GM21786 (cell line): ENCODE data around the gene COX5B.

Experiments used
- ATAC-seq: cut with Tn5 transposase; IDR thresholded peaks from one replicate; pipeline ENCODE4 v1.9.1; 2021; ENCODE audit not compliant: unreplicated experiment

COX5B gene

DNA sequence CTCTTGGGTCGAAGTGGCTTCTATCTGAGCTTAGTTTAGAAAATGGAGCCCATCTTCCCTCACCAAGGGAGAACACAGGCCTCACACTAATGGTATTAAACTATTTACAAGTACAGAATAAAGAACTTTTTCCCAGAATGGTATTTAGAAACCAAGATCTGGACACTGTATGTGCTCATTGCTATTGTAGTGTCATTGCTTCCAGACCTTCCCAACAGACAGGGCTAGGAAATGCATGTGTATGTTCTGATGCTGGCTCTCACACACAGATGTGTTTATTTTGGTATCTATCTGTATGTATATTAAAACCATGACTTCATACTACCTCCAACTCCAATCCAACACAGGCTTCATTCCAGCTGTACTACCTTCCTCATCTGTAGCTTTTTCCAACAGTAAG is 8.0 kb downstream of the COX5B start:
- ATAC-seq = no peak

DNA sequence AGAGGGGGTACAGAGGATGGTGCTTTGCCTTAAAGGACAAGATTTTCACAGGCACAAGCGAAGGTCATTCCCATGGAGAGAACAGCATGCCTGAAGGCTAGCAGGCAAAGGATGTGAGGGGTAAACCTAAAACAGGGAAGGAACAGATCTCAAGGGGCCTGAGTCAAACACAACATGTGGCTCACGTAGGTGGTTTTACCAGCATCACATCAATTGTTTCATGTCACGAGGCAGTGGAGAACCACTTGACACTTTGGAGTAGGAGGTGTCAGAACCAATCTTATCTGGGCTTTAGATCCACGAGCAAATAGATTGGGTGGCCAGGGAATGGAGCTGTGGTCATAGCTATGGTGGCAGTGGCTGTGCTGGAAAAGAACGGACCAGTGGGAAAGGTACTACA is 8.4 kb downstream of the COX5B start:
- ATAC-seq = no peak

DNA sequence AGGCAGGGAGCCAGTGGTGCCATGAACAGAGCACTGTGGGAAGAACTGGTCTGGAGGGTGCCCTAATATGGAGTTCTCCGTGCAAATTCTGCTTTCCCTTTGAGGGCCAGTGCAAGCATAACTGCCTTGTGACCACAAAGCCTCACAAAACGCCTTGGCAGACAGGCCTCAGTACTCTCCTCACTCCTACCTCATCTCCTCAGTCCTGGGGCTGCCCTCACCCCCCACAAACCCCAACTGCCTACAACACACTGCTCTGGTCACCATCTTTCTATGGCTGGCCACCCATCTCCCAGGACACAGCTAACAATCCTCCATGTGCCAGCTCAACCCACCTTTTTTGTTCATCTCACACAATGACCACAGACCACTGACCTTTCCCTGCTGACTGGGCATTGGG is 8.9 kb downstream of the COX5B start:
- ATAC-seq = no peak

DNA sequence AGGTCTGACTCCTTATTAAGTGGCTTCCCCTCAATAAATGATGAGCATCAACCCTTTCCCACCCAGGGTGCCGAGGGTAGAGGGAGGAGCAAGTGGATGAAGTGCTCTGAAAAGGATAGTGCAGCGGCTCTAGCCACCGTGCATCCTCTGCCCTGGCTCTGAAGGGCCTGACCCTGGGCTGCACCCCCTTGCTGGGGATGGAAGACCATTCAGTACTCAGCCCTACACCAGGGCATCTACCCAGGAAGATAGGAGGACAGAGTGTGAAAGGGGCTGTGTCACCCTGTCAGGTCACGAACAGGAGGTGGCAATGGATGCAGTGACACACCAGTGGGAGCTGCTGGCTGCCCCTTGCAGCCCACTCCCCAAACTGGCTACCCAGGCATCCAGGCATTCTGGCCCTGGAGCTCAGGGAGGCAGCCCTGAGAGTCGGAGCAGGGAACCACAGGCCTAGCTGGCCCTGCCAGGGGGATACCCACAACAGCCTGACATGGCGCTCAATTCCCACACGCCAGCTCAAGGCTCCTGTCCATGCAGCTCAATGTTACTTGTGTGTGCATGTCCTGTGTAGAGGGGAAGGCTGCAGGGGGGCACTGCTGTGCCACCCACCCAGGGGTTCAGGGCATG is 10.4 kb downstream of the COX5B start:
- no peak for ATAC-seq

DNA sequence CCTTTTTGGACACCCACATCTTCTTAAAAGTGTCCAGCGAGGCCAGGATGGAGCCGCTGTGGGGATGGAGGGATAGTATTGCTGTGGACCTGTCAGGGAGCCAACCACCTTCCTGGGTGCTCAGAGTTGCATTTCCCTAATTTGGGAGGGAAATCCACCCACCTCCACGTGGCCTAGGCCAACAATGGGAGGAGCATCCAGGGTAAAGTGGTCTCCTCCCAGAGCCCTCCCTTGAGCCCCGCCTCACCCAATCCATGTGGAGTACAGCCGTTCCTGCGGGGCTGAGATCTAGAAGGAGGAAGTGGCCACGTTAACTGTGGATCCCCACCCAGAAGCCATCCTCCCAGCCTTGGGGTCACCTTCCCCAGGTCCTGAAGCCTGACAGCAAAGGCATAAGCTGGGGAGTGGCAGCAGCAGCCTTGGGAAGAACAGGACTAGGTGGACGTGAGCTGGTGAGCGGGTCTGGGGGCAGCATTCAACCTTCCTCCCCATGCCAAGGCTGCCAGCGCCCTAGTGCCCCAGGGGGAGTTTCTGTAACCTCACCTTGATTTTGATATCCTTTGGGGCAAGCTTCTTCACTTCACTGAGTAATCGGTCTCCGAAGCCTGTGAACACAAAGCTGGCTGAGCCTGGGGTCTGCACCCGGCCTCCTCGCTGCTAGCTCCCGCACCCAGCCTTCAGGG is 11.2 kb downstream of the COX5B start:
- ATAC-seq = no peak

DNA sequence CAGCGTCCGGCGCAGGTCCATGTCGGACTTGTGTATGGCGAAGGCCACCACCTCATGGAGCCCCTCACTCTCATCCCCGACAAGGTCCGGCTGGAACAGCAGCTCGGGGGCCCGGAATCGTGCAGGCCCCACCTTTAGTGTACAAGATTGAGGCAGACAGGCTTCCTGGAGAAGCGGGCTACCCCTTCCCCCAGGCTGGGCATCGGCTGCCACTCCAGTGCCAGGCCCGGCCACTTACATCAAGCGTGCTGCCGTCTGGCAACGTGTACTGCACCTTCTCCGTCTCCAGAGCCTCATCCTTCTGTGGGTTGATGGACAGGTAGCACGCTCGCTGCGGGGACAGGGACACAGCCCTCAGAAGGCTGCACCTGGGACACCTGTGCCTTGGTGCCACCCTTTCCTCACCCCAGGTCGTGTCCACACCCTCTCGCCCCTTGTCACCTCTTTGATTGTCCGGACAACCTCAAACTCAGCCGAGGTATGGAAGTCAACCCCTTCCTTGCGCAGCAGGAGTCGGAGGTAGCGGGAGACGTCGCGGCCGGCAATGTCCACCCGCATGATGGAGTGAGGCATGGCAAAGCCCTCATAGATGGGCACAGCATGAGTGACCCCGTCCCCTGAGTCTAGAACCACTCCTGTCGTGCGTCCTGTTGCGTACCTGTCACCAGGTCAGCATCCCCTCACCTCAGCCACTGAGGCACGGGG is 12.3 kb downstream of the COX5B start:
- no peak for ATAC-seq

DNA sequence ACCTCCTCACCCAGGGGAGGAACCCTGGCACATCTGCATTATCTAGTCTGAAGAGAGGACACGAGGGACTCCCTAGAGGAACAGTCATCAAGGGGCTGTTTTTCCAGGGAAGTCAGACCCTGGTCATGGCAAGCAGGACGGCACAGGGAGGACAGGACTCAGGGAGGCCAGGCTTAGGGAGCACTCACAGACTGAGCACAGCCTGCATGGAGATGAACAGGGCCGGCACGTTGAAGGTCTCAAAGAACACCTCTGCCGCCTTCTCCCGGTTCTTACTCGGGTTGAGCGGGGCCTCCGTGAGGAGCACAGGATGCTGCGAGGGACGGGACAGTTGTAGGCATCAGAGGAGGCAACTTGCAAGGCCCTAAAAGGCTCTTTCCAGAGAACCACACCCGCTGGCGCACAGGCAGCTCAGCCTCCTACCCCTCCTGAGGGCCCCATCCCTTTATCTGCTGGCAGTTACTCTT is 12.9 kb downstream of the COX5B start:
- no peak for ATAC-seq

DNA sequence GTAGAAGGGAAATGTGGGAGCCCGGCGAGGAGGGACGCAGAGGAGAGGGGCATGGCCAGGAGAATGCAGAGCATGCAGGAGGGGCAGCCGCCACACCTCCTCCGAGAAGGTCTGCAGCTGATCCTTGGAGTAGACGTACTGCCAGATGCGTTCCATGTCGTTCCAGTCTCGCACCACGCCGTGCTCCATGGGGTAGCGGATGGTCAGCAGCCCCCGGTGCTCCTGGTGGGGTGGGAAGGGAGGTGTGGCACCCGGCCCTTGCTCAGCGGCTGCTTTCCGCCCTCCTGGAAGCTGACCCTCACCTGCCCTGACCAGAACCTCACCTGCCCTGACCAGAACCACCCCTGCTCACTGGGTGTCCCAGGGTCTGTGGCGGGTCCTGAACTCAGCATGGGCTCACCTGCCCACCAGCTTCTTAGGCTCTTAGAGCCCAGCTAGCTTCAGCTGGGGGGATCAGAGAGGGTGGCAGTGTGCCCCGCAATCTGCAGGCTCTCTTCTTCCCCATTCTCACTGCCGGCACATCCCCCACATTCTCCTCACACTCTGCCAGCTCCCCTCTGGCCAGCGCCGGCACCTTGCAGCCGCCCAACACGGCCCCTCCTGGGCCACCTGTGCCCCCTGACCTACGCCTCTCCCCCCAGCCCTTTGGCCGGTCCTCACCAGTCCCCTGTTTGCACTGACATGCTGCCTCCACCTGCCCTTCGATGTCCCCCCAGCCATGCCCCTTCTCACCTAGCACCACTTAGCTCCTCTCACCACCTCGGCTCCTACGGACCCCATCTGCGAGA is 13.6 kb downstream of the COX5B start:
- no peak for ATAC-seq

DNA sequence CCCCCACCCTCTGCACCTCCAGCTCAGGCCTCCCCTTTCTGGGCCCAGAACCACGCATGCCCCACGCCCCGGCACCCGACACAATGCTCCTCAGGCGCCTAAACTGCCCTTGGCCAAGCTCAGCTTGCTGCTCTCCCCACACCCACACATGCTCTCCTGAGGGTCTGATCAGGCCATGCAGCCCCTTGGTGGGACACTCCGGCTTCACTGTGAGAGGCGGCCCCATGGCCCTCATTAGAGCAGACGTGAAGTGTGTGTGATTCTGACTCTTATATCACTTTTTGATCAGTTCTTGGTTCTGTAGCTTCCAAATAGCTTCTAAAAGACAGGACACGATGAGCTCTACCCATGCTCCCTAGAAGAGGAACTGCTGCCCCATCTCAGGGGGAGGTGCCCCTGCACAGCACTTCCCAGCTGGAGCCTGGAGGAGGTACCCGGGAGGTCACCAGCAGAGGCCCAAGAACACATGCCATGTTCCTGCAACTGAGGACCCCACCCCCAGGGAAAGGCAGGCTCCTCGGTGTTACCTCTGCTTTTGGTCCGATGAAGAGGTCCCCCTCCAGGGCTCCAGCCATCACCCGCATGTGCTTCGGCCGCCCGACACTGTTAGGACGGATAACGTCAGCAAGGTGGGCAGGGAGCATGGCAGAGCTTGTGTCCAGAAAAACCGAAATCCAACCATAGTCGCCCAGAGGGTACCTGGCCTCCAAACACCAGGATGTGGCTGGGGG is 14.3 kb downstream of the COX5B start:
- no peak for ATAC-seq

DNA sequence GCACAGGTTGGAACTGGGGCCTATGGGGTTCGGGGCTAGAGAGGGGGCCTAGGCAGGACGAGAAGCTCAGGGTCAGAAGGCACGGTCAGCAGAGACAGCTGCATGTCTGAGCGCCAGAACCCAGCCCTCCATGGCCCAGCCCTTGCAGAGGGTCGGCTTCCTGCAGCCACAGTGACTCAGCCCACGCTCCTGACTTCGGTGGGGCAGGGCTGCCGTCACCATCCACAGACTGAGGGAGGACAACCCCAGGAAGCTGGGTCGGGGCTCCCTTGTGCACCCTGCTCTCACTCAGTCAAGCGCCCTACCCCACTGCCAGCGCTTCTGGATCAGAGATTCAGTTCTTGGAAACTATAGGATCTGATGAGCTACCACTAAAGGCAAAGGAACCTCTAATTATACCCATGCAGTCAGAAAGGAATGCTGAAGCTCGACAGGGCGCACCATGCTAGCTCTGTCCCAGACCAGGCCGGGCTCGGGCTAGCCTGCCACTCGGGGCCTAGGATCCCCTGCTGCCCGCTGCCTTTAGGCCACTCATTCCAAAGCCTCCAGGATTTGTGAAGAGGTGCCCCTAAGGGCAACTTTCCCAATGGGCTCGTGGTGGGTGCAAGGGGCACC is 15.0 kb downstream of the COX5B start:
- ATAC-seq = no peak

DNA sequence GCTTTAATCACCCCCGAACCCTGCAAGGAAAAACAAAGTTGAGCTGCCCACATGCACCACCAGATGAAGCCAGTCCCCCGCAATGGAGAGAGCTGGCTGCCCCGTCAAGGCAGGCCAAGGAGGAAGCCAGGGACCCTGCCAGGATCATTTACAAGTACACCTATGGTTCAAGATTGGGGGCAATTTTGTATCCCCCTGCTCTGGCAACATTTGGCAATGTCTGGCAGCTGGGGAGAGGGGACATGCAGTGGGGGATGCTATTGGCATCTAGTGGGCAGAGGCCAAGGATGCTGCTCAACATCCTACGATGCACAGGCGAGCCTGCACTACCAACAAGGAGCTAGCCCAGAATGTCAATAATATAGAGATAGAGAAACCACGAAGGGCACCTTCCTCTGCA is 16.1 kb downstream of the COX5B start:
- ATAC-seq = no peak

DNA sequence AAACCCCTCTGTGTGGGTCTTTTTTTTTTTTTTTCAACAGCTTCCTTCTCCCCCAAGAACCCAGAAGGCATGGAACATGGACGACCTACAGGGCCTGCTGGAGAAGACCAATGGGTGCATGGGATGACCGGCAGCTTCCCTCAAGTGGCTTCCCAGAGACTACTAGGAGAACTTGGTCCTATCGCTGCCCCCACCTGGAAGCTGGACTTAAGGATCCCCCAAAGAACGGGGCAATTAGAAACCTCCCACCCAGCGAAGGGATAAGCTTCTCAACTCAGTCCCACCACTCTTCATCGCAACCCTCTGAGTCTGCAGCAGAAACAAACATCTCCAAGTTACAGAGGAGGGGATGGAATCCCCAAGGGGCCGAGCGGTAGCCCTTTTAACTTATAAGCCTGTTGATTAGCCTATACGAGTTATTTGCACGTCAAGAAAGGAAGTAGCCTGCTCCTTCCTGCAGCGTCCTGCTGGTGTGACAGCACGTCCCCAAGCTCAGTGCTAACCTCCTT is 16.6 kb downstream of the COX5B start:
- ATAC-seq = no peak

DNA sequence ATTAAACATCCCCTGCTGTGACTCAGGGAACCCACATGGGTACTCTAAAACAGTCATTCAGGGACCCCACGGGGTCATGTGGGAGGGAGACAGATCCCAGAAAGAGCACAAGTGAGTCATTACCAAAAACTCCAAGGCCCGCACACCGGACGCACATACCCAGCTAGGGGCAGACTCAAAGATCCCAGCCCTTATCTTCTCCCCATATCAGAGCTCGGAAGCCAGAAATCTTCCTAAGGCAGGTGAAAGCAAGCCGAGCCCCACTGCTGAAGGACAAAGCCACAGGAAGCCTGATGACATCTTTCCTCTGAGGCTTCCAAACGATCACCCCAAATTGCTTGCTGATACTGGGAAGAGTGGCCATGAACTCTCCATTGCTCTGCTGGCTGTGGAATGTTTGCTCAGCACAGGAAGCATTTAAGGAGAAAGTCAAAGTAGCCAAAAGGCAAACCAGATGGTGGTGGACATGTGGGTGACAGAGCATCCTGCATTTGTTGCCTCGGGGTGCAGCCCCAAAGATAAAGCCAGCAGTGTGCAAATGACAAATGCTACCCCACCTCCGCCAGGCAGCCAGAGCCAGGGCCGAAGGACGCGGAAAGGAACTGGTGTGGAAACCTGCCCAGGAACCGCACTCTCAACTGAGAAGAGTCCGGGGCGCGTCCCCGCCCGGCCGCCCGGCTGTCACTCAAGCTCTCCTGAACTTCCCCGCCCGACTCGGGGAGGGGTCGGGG is 17.2 kb downstream of the COX5B start:
- peak; percentile 40 for ATAC-seq

DNA sequence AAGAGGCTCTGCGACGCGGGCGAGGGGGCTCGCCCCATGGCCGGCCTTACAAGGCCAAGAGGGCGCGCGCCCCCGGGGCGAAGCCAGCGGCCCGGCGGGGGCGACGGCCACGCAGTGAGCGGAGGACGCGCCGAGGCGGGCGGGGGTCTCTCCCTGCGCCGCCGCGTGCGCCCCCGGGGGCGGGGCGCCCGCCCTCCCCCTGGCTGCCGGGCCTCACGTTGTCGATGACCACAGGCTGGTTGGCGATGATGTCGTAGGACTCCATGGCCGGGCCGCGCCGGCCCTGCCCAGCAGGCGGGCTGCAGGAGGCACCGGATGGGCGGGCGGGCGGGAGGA is 17.7 kb downstream of the COX5B start:
- no peak for ATAC-seq

DNA sequence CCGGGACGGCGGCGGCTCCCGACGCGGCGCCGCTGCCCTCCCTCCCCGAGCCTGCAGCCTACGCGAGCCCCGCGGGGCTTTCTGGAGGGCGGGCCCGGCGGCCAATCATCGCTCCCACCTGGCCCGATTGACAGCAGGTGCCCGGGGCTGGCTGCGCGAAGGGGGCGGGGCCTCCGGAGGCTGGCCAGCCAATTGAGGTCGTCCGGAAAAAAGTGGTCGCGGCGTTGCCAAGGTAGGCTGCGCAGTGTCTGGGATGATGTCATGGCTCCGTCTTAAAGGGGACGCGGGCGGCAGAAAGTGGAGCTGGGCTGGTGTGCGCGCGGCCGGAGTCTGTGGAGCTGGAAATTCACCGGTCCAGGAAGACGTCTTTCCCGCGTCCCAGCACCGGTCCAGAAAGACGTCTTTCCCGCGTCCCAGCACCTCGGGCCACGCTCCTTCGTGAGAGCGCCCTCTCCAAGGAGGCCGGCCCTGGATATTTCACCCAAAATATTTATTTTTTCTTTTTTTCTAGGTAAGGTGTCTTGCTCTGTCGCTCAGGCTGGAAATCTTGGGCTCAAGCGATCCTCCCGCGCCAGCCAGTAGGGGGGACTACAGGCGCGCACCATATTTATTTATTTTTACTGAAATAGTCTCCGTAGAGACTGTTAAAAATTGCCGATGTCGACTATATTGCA is 18.2 kb downstream of the COX5B start, which contains the start of gene ACTR1B:
Gene ACTR1B, minus strand, starts transcription at position 83 of the 674 bp plus-strand sequence. CDS start 154 bp downstream, outside the sequence.
- peak; percentile 87 for ATAC-seq

DNA sequence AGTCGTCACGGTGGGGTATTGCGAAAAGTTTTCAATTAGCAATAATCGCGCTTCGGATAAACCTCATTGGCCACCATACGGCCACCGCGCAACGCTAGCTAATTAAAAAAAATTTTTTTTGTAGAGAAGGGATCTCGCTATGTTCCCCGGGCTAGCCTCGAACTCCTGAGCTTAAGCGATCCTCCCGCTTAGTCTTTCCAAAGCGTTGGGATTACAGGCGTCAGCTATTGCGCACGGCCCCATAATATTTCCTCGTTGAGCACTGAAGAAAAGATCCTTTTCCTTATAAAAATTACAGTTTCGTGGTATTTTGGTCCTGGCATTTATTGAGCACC is 18.7 kb downstream of the COX5B start:
- ATAC-seq = no peak

DNA sequence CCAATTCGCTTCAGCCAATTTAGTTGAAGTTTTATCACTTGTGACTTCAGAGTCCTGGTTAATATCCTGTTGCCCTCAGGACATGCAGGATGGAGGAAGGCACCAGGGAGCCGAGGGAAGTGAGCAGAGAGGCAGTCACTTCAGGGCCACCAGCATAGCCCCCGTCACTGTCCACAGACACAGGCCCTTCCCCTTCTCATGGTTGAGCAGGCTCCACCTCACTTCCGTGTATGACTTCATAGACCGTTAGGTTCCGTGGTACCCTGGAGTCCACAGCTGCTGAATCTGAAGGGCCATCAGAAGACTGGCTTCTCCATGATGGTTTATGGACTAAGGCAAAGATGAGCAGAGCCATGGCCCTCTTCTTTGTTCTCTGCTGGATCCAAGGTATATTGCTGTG is 23.6 kb downstream of the COX5B start, which contains the start of gene C2orf92:
Gene C2orf92, plus strand, starts transcription at position 266 of the 400 bp plus-strand sequence. Its CDS starts 76 bp downstream, at position 342.
- ATAC-seq = no peak

DNA sequence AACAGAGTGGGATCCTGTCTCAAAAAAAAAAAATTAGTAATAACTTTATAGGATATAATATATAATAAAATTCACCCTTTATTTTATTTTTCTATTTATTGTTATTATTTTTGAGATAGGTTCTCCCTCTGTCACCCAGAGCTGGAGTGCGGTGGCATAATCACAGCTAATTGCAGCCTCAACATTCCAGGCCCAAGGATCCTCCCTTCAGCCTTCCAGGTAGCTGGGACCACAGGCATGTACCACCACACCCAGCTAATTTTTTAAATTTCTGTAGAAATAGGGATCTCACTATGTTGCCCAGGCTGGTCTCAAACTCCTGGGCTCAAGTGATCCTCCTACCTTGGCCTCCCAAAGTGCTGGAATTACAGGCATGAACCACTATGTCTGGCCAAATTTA is 24.6 kb downstream of the COX5B start:
- no peak for ATAC-seq

DNA sequence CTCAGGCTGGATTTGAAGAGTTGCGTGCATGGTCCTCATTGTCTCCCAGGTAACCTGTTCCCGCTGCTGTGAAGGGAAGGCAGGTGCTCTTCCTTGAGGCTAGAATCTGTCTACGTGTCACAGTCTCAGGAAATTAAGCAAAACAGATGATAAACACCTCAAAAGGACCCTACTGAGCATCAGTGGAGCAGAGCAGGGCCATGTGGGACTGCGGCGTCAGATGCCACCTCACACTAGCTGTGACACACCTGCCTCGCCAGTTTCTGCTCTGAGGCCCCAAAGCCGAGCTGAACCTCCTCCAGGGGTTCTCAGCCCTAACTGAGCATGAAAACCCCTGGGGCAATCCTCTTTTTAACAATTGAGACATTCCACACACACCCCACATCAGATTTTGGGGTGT is 25.7 kb downstream of the COX5B start:
- no peak for ATAC-seq
